ENCODE measurements around the gene CNTNAP2.

Gene CNTNAP2

GRCh38 chr7:147756300-147756699, 1639.7 kb downstream of the CNTNAP2 start:
- TF ChIP-seq YY1 (IDR thresholded peaks at IDR 0.05; ENCODE audit: insufficient read depth, insufficient read length) (no peak), SUZ12 (IDR thresholded peaks at IDR 0.05; ENCODE audit: extremely low read depth, insufficient read depth, insufficient read length) (no peak), ZNF274 (IDR thresholded peaks at IDR 0.05; ENCODE audit: low read depth, low read length) (no peak)
- Histone ChIP-seq H3K27me3 (ENCODE audit: insufficient read depth, insufficient read length) (no peaks in the 10 kb centered on the region), H3K4me3 (ENCODE audit: insufficient read length, low read depth) (no peak overlapping the region), H3K9ac (ENCODE audit: insufficient read length, low read depth) (no peak overlapping the region), H3K36me3 (ENCODE audit: insufficient read depth, insufficient read length, low read length) (no peaks in the 10 kb centered on the region), H3K9me3 (ENCODE audit: insufficient read depth, low read length) (no peaks in the 10 kb centered on the region), H3K4me1 (ENCODE audit: insufficient read depth, insufficient read length) (no peaks in the 10 kb centered on the region)
- no peak for DNase-seq (ENCODE audit: low read depth, low spot score)

- no peaks in the 10 kb centered on the region for H3K36me3 ChIP-seq (ENCODE audit: insufficient read depth, insufficient read length, low read length)
- H3K9ac ChIP-seq (ENCODE audit: insufficient read length, low read depth), result no peak overlapping the region
- no peak overlapping the region for H3K4me3 ChIP-seq (ENCODE audit: insufficient read length, low read depth)
- no peaks in the 10 kb centered on the region for H3K9me3 ChIP-seq (ENCODE audit: insufficient read depth, low read length)
- H3K27me3 ChIP-seq (ENCODE audit: insufficient read depth, insufficient read length), result no peaks in the 10 kb centered on the region
- H3K4me1 ChIP-seq (ENCODE audit: insufficient read depth, insufficient read length), result no peaks in the 10 kb centered on the region
- TF ChIP-seq ZNF274 (IDR thresholded peaks at IDR 0.05; ENCODE audit: low read depth, low read length) (no peak), SUZ12 (IDR thresholded peaks at IDR 0.05; ENCODE audit: extremely low read depth, insufficient read depth, insufficient read length) (no peak), YY1 (IDR thresholded peaks at IDR 0.05; ENCODE audit: insufficient read depth, insufficient read length) (no peak)
- no peak for DNase-seq (ENCODE audit: low read depth, low spot score)
These were observed 1642.8 kb downstream of the CNTNAP2 start for GRCh38 chr7:147759327-147759943.

GRCh38 chr7:147765301-147765700, 1648.7 kb downstream of the CNTNAP2 start:
- no peak for DNase-seq (ENCODE audit: low read depth, low spot score)
- no peak overlapping the region for H3K9ac ChIP-seq (ENCODE audit: insufficient read length, low read depth)
- TF ChIP-seq YY1 (IDR thresholded peaks at IDR 0.05; ENCODE audit: insufficient read depth, insufficient read length), result no peak
- H3K27me3 ChIP-seq (ENCODE audit: insufficient read depth, insufficient read length), result no peaks in the 10 kb centered on the region
- H3K4me1 ChIP-seq (ENCODE audit: insufficient read depth, insufficient read length), result no peaks in the 10 kb centered on the region
- no peak overlapping the region for H3K4me3 ChIP-seq (ENCODE audit: insufficient read length, low read depth)
- H3K9me3 ChIP-seq (ENCODE audit: insufficient read depth, low read length), result no peaks in the 10 kb centered on the region
- H3K36me3 ChIP-seq (ENCODE audit: insufficient read depth, insufficient read length, low read length), result no peaks in the 10 kb centered on the region

GRCh38 chr7:147771344-147771743, 1654.7 kb downstream of the CNTNAP2 start:
- Histone ChIP-seq H3K9me3 (ENCODE audit: insufficient read depth, low read length) (no peaks in the 10 kb centered on the region), H3K4me3 (ENCODE audit: insufficient read length, low read depth) (no peak overlapping the region), H3K4me1 (ENCODE audit: insufficient read depth, insufficient read length) (no peaks in the 10 kb centered on the region), H3K36me3 (ENCODE audit: insufficient read depth, insufficient read length, low read length) (no peaks in the 10 kb centered on the region), H3K9ac (ENCODE audit: insufficient read length, low read depth) (no peak overlapping the region), H3K27me3 (ENCODE audit: insufficient read depth, insufficient read length) (no peaks in the 10 kb centered on the region)
- DNase-seq (ENCODE audit: low read depth, low spot score), result no peak
- TF ChIP-seq SUZ12 (IDR thresholded peaks at IDR 0.05; ENCODE audit: extremely low read depth, insufficient read depth, insufficient read length) (no peak), YY1 (IDR thresholded peaks at IDR 0.05; ENCODE audit: insufficient read depth, insufficient read length) (no peak), ZNF274 (IDR thresholded peaks at IDR 0.05; ENCODE audit: low read depth, low read length) (no peak)

GRCh38 chr7:147774461-147774860, 1657.9 kb downstream of the CNTNAP2 start:
- no peaks in the 10 kb centered on the region for H3K36me3 ChIP-seq (ENCODE audit: insufficient read depth, insufficient read length, low read length)
- no peak for TF ChIP-seq ZNF274 (IDR thresholded peaks at IDR 0.05; ENCODE audit: low read depth, low read length)
- no peak for TF ChIP-seq SUZ12 (IDR thresholded peaks at IDR 0.05; ENCODE audit: extremely low read depth, insufficient read depth, insufficient read length)
- no peak for DNase-seq (ENCODE audit: low read depth, low spot score)

GRCh38 chr7:147775516-147776284, 1659.1 kb downstream of the CNTNAP2 start:
- H3K36me3 ChIP-seq (ENCODE audit: insufficient read depth, insufficient read length, low read length), result no peaks in the 10 kb centered on the region
- no peaks in the 10 kb centered on the region for H3K27me3 ChIP-seq (ENCODE audit: insufficient read depth, insufficient read length)
- no peak overlapping the region for H3K4me3 ChIP-seq (ENCODE audit: insufficient read length, low read depth)
- no peaks in the 10 kb centered on the region for H3K4me1 ChIP-seq (ENCODE audit: insufficient read depth, insufficient read length)
- DNase-seq (ENCODE audit: low read depth, low spot score), result no peak
- TF ChIP-seq ZNF274 (IDR thresholded peaks at IDR 0.05; ENCODE audit: low read depth, low read length) (no peak), YY1 (IDR thresholded peaks at IDR 0.05; ENCODE audit: insufficient read depth, insufficient read length) (no peak), SUZ12 (IDR thresholded peaks at IDR 0.05; ENCODE audit: extremely low read depth, insufficient read depth, insufficient read length) (no peak)
- H3K9me3 ChIP-seq (ENCODE audit: insufficient read depth, low read length), result no peaks in the 10 kb centered on the region
- H3K9ac ChIP-seq (ENCODE audit: insufficient read length, low read depth), result no peak overlapping the region

More at GRCh38 chr7:147774461-147774860, 1657.9 kb downstream of the CNTNAP2 start:
- H3K27me3 ChIP-seq (ENCODE audit: insufficient read depth, insufficient read length), result no peaks in the 10 kb centered on the region
- no peaks in the 10 kb centered on the region for H3K4me1 ChIP-seq (ENCODE audit: insufficient read depth, insufficient read length)
- H3K9me3 ChIP-seq (ENCODE audit: insufficient read depth, low read length), result no peaks in the 10 kb centered on the region
- no peak overlapping the region for H3K9ac ChIP-seq (ENCODE audit: insufficient read length, low read depth)
- H3K4me3 ChIP-seq (ENCODE audit: insufficient read length, low read depth), result no peak overlapping the region

GRCh38 chr7:147777309-147777708, 1660.7 kb downstream of the CNTNAP2 start:
- no peak overlapping the region for H3K9ac ChIP-seq (ENCODE audit: insufficient read length, low read depth)
- TF ChIP-seq YY1 (IDR thresholded peaks at IDR 0.05; ENCODE audit: insufficient read depth, insufficient read length), result no peak
- no peak for TF ChIP-seq SUZ12 (IDR thresholded peaks at IDR 0.05; ENCODE audit: extremely low read depth, insufficient read depth, insufficient read length)
- TF ChIP-seq ZNF274 (IDR thresholded peaks at IDR 0.05; ENCODE audit: low read depth, low read length), result no peak
- no peaks in the 10 kb centered on the region for H3K9me3 ChIP-seq (ENCODE audit: insufficient read depth, low read length)
- no peak overlapping the region for H3K4me3 ChIP-seq (ENCODE audit: insufficient read length, low read depth)
- no peaks in the 10 kb centered on the region for H3K36me3 ChIP-seq (ENCODE audit: insufficient read depth, insufficient read length, low read length)
- no peaks in the 10 kb centered on the region for H3K4me1 ChIP-seq (ENCODE audit: insufficient read depth, insufficient read length)
- H3K27me3 ChIP-seq (ENCODE audit: insufficient read depth, insufficient read length), result no peaks in the 10 kb centered on the region
- DNase-seq (ENCODE audit: low read depth, low spot score), result no peak
